H1 (cell line): Measurements from ENCODE around the gene TMEM115. TPM values are rescaled to one million over a fixed set of nuclear protein-coding genes. Genes with fewer than 3 reads are reported as not detected.

Experiments used
- ASH2L ChIP-seq: fragments of 200-600, 300-600 bp; sonication (generic); IDR thresholded peaks from one replicate; pipeline ENCODE4 v1.7.1; 2017; ENCODE audit warnings: low read length
- ATF2 ChIP-seq: IDR thresholded peaks from 2 replicates; pipeline ENCODE4 v1.6.1; 2012; ENCODE audit warnings: low read length, inconsistent platforms
- EGR1 ChIP-seq: IDR thresholded peaks from 2 replicates; pipeline ENCODE4 v1.6.1; 2011; ENCODE audit warnings: low read depth, low read length, borderline replicate concordance
- FOSL1 ChIP-seq: IDR thresholded peaks from 2 replicates; pipeline ENCODE4 v1.6.1; 2011; ENCODE audit warnings: mild to moderate bottlenecking, low read depth, low read length, moderate library complexity; ENCODE audit not compliant: insufficient read depth
- JUN ChIP-seq: IDR thresholded peaks from 2 replicates; pipeline ENCODE4 v1.6.1; 2011; ENCODE audit warnings: low read depth, mild to moderate bottlenecking, improper control_type of control experiment, low read length
- KDM5A ChIP-seq: fragments of 200-600 bp; IDR thresholded peaks from 2 replicates; pipeline ENCODE4 v1.7.1; 2012; ENCODE audit warnings: mild to moderate bottlenecking, low read length, inconsistent platforms, mixed read lengths
- PHF8 ChIP-seq: fragments of 200-600 bp; sonication (generic); conservative IDR thresholded peaks from 2 replicates; pipeline ENCODE4 v1.7.1; 2012; ENCODE audit warnings: low read depth, mild to moderate bottlenecking, inconsistent platforms, low read length, moderate library complexity
- POLR2AphosphoS5 ChIP-seq: IDR thresholded peaks from 2 replicates; pipeline ENCODE4 v1.6.1; 2011; ENCODE audit warnings: low read depth, low read length
- RAD21 ChIP-seq, 2 experiments: IDR thresholded peaks in 1 of 2; conservative IDR thresholded peaks in 1 of 2; 2 replicates each; pipeline ENCODE4 v1.6.1; 2011; ENCODE audit warnings: low read depth in 2 of 2, low read length in 2 of 2, improper control_type of control experiment in 1 of 2, inconsistent platforms in 1 of 2, mild to moderate bottlenecking in 1 of 2, moderate library complexity in 1 of 2
- RFX5 ChIP-seq: IDR thresholded peaks from 2 replicates; pipeline ENCODE4 v1.6.1; 2011; ENCODE audit warnings: low read depth, low read length, improper control_type of control experiment, borderline replicate concordance
- RNF2 ChIP-seq: fragments of 200-900, 300-1000 bp; sonication (generic); IDR thresholded peaks from 2 replicates; pipeline ENCODE4 v1.7.1; 2016; ENCODE audit warnings: borderline replicate concordance, low read depth, mild to moderate bottlenecking, antibody characterized with exemption, low read length; ENCODE audit not compliant: poor library complexity, severe bottlenecking; ENCODE audit errors: missing control alignments
- RXRA ChIP-seq: IDR thresholded peaks from 2 replicates; pipeline ENCODE4 v1.6.1; 2011; ENCODE audit warnings: low read depth, mild to moderate bottlenecking, low read length, moderate library complexity; ENCODE audit not compliant: insufficient read depth
- SIX5 ChIP-seq: IDR thresholded peaks from 2 replicates; pipeline ENCODE4 v1.6.1; 2011; ENCODE audit warnings: mild to moderate bottlenecking, low read depth, low read length
- SP4 ChIP-seq: IDR thresholded peaks from 2 replicates; pipeline ENCODE4 v1.6.1; 2012; ENCODE audit warnings: low read length, inconsistent platforms
- TAF1 ChIP-seq: IDR thresholded peaks from 2 replicates; pipeline ENCODE4 v1.6.1; 2011; ENCODE audit warnings: mild to moderate bottlenecking, low read depth, low read length
- TAF7 ChIP-seq: optimal IDR thresholded peaks from 2 replicates; pipeline ENCODE3; 2011; ENCODE audit warnings: low read depth, mild to moderate bottlenecking, inconsistent platforms, low read length, moderate library complexity, borderline replicate concordance
- TBP ChIP-seq: IDR thresholded peaks from 2 replicates; pipeline ENCODE4 v1.6.1; 2011; ENCODE audit warnings: low read depth, low read length, improper control_type of control experiment
- polyA plus RNA-seq, 7 experiments: library from polyadenylated mRNA; depleted of rRNA in 3 of 7; stranded (reverse) in 5 of 7; unstranded in 2 of 7; fragments of >200 nt in 5 of 7; fragments of 200-250 nt in 2 of 7; gene quantifications; 1 replicate in 5 of 7; 2 replicates in 1 of 7; 4 replicates in 1 of 7; pipeline versions ENCODE4 v1.2.1 to v1.2.3, GENCODE V29; 2011 to 2013; ENCODE audit warnings: missing spikeins in 2 of 7, mixed read lengths in 2 of 7
- total RNA-seq: library from RNA; stranded (reverse); fragmentation: NEBNext Ultra II Directional; extraction: Animal tissue kit (Norgen Biotek cat#: 25700); gene quantifications from 2 replicates; pipeline ENCODE4 v1.2.1, GENCODE V29; 2021
- TF ChIP-seq, protein P1 (sequence below): IDR thresholded peaks from 2 replicates; pipeline ENCODE4 v1.6.1; 2012; ENCODE audit warnings: inconsistent platforms
- TF ChIP-seq, protein P2 (sequence below): IDR thresholded peaks from 2 replicates; pipeline ENCODE4 v1.6.1; 2012; ENCODE audit warnings: inconsistent platforms
- TF ChIP-seq, protein P3 (sequence below): IDR thresholded peaks from 2 replicates; pipeline ENCODE4 v1.6.1; 2011; ENCODE audit warnings: low read depth, mild to moderate bottlenecking, low read length; ENCODE audit not compliant: insufficient read depth

Gene TMEM115
- total and polyA plus RNA-seq, 2 of the 8 experiments (the other 6 are each of a cell fraction or from before 2014, with no cell fraction given), result 25.4 to 32.4 TPM

- TF ChIP-seq ASH2L (peak; percentile 83), RAD21 (IDR thresholded peaks at IDR 0.05 in 1 of 2, conservative IDR thresholded peaks at IDR 0.05 in 1 of 2; ENCODE audit: low read depth in 2 of 2, low read length in 2 of 2) (no peak), SIX5 (no peak), KDM5A (no peak), RNF2 (peak; percentile 19), TAF1 (peak; percentile 65; the same call in 1 of the 2 replicates), RFX5 (no peak), POLR2AphosphoS5 (peak; percentile 75; the same call in 1 of the 2 replicates), PHF8 (peak; percentile 79; the same call in 1 of the 2 replicates), TBP (no peak; the same call in 1 of the 2 replicates), SP4 (peak; percentile 59; the same call in 1 of the 2 replicates), TAF7 (no peak), EGR1 (peak; percentile 75; the same call in 1 of the 2 replicates), JUN (peak; percentile 58; the same call in 1 of the 2 replicates), RXRA (no peak), FOSL1 (no peak), ATF2 (peak; percentile 94)
- TF ChIP-seq, protein P1, sequence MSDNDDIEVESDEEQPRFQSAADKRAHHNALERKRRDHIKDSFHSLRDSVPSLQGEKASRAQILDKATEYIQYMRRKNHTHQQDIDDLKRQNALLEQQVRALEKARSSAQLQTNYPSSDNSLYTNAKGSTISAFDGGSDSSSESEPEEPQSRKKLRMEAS, result peak; percentile 77
- TF ChIP-seq, protein P2, sequence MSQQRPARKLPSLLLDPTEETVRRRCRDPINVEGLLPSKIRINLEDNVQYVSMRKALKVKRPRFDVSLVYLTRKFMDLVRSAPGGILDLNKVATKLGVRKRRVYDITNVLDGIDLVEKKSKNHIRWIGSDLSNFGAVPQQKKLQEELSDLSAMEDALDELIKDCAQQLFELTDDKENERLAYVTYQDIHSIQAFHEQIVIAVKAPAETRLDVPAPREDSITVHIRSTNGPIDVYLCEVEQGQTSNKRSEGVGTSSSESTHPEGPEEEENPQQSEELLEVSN, result peak; percentile 93
- TF ChIP-seq, protein P3, sequence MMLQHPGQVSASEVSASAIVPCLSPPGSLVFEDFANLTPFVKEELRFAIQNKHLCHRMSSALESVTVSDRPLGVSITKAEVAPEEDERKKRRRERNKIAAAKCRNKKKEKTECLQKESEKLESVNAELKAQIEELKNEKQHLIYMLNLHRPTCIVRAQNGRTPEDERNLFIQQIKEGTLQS, result no peak
- TF ChIP-seq, all 59 proteins: peak for 23
Measured at GRCh38 chr3:50337175-50337861, 22.0 kb downstream of the TMEM115 start (continued).
